ENCODE measurements around the gene BPIFB3. TPM values are rescaled to one million over a fixed set of nuclear protein-coding genes. Genes with fewer than 3 reads are reported as not detected.

The BPIFB3 gene
- polyA plus RNA-seq, 3 donors = not detected

DNA sequence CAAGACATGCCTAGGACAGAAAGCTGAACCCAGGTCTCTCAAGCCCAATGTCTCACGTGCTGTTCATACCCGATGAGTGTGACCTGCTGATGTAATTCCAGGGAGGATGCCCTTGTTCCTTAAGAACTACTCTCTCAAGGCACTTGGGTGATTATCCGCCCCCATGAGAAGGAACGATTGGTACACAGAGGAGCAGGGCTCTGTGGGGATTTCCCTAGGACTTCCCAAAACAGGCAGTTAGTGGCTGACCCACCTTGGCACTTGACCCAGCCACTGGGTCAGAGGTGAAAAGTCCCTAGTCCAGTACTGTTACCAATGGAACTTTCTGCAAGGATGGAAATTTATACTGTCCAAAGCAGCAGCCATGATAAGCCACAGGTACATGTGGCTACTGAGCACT, 31.4 kb upstream of the BPIFB3 start:
- DNase-seq = no peak
- Histone ChIP-seq H3K9me3 (replicated peaks in 1 of 2; ENCODE audit: control insufficient read depth in 1 of 2, insufficient read depth in 1 of 2, low read length in 2 of 2) (no peaks in the 10 kb centered on the region), H3K36me3 (replicated peaks in 1 of 2; ENCODE audit: control insufficient read depth in 1 of 2, insufficient read depth in 2 of 2, low read length in 2 of 2) (no peaks in the 10 kb centered on the region), H3K9ac (ENCODE audit: insufficient read depth, low read length, poor library complexity, severe bottlenecking) (no peak overlapping the region), H2AFZ (ENCODE audit: insufficient read depth, low read depth, low read length, poor library complexity, severe bottlenecking) (no peak overlapping the region), H3K79me2 (ENCODE audit: insufficient read depth, low read length) (no peaks in the 10 kb centered on the region), H4K20me1 (ENCODE audit: insufficient read depth, low read length) (no peaks in the 10 kb centered on the region), H3K27me3 (ENCODE audit: control insufficient read depth in 2 of 2, insufficient read depth in 2 of 2, low read length in 2 of 2) (no peaks in the 10 kb centered on the region), H3K4me1 (ENCODE audit: control insufficient read depth in 1 of 2, insufficient read depth in 2 of 2, low read length in 2 of 2) (no peaks in the 10 kb centered on the region), H3K4me3 (replicated peaks in 1 of 3; ENCODE audit: low read depth in 2 of 3, low read length in 3 of 3) (no peak overlapping the region), H3K27ac (ENCODE audit: low read depth in 1 of 2, low read length in 2 of 2) (no peak overlapping the region), H3K4me2 (replicated peaks; ENCODE audit: extremely low read depth, low read length, poor library complexity, severe bottlenecking) (no peak overlapping the region)
- H3K27ac Mint-ChIP-seq = no peak overlapping the region
- no peak overlapping the region for H3K4me3 Mint-ChIP-seq
- no peaks in the 10 kb centered on the region for H3K36me3 Mint-ChIP-seq
- TF ChIP-seq, protein P1, sequence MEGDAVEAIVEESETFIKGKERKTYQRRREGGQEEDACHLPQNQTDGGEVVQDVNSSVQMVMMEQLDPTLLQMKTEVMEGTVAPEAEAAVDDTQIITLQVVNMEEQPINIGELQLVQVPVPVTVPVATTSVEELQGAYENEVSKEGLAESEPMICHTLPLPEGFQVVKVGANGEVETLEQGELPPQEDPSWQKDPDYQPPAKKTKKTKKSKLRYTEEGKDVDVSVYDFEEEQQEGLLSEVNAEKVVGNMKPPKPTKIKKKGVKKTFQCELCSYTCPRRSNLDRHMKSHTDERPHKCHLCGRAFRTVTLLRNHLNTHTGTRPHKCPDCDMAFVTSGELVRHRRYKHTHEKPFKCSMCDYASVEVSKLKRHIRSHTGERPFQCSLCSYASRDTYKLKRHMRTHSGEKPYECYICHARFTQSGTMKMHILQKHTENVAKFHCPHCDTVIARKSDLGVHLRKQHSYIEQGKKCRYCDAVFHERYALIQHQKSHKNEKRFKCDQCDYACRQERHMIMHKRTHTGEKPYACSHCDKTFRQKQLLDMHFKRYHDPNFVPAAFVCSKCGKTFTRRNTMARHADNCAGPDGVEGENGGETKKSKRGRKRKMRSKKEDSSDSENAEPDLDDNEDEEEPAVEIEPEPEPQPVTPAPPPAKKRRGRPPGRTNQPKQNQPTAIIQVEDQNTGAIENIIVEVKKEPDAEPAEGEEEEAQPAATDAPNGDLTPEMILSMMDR (IDR thresholded peaks at IDR 0.05) = no peak
- H3K4me1 Mint-ChIP-seq = no peaks in the 10 kb centered on the region
- intact Hi-C loops (cut with micrococcal nuclease) = no loop called here
- WGBS (ENCODE audit: insufficient coverage) = 81% methylated on average over 4 of the region's 4 CpGs
- H3K9me3 Mint-ChIP-seq = no peaks in the 10 kb centered on the region
- H3K27me3 Mint-ChIP-seq (ENCODE audit: low read depth in 3 of 3) = peaks cover 0 to 2% (median 1%) of the 10 kb centered on the region in 3 donors

DNA sequence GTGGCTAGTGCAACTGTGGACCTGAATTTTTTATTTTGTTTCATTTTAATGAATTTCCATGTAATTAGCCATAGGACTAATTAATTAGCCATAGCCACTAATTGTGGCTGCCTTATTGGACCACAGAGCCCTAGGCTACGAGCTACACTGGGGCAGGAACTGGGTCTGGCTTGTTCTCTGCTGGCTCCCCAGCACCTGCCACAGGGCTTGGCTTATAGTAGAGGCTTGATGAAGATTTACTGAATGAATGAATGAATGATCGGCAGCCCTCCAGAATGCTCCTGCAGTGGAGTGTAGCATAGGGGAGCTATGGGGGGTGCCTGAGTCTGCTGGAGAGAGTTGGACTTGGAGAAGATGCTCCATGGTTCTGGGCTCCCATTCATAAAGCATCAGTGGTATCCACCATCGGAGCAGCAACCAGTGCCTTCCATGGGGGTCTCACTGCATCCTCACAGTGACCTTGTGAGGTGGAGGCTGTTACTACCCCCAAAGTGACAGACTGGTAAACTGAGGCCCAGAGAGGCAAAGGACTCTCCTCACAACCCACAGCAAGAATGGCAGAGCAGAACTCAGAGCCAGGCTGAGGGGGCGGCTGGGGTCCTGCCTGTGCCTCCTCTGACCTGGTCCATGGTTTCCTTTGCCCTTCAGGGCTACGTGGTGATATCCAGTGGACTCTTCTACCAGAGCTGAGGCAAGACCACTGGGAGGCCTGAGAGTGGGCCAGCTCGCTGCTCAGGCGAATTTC, 30.8 kb upstream of the BPIFB3 start:
- intact Hi-C loops (cut with micrococcal nuclease) = no loop called here
- H2AFZ ChIP-seq (ENCODE audit: insufficient read depth, low read depth, low read length, poor library complexity, severe bottlenecking) = no peak overlapping the region
- no peak overlapping the region for H3K27ac Mint-ChIP-seq
- H3K36me3 Mint-ChIP-seq = no peaks in the 10 kb centered on the region
- no peaks in the 10 kb centered on the region for H3K36me3 ChIP-seq (replicated peaks in 1 of 2; ENCODE audit: control insufficient read depth in 1 of 2, insufficient read depth in 2 of 2, low read length in 2 of 2)
- H3K27me3 Mint-ChIP-seq (ENCODE audit: low read depth in 3 of 3) = peaks cover 0 to 2% (median 1%) of the 10 kb centered on the region in 3 donors
- H4K20me1 ChIP-seq (ENCODE audit: insufficient read depth, low read length) = no peaks in the 10 kb centered on the region
- DNase-seq = no peak
- no peak overlapping the region for H3K4me3 Mint-ChIP-seq
- no peaks in the 10 kb centered on the region for H3K4me1 ChIP-seq (ENCODE audit: control insufficient read depth in 1 of 2, insufficient read depth in 2 of 2, low read length in 2 of 2)
- TF ChIP-seq, protein P1 (IDR thresholded peaks at IDR 0.05) = no peak
- H3K27ac ChIP-seq (ENCODE audit: low read depth in 1 of 2, low read length in 2 of 2) = no peak overlapping the region
- WGBS (ENCODE audit: insufficient coverage) = 92% methylated on average over 7 of the region's 7 CpGs
- H3K4me2 ChIP-seq (replicated peaks; ENCODE audit: extremely low read depth, low read length, poor library complexity, severe bottlenecking) = no peak overlapping the region
- H3K79me2 ChIP-seq (ENCODE audit: insufficient read depth, low read length) = no peaks in the 10 kb centered on the region
- no peaks in the 10 kb centered on the region for H3K4me1 Mint-ChIP-seq
- no peak overlapping the region for H3K9ac ChIP-seq (ENCODE audit: insufficient read depth, low read length, poor library complexity, severe bottlenecking)
- H3K27me3 ChIP-seq (ENCODE audit: control insufficient read depth in 2 of 2, insufficient read depth in 2 of 2, low read length in 2 of 2) = no peaks in the 10 kb centered on the region
- H3K9me3 Mint-ChIP-seq = no peaks in the 10 kb centered on the region
- H3K9me3 ChIP-seq (replicated peaks in 1 of 2; ENCODE audit: control insufficient read depth in 1 of 2, insufficient read depth in 1 of 2, low read length in 2 of 2) = no peaks in the 10 kb centered on the region
- no peak overlapping the region for H3K4me3 ChIP-seq (replicated peaks in 1 of 3; ENCODE audit: low read depth in 2 of 3, low read length in 3 of 3)

Data from CD14-positive monocyte (primary cell).